A549 (cell line): Measurements from ENCODE around the gene MAGEA11. TPM values are rescaled to one million over a fixed set of nuclear protein-coding genes. Genes with fewer than 3 reads are reported as not detected.
A peak's percentile ranks its signal among the peaks of the same experiment; 100 is the strongest.

Source experiments
- ATAC-seq, 2 experiments: fragments of 200-7000 bp in 1 of 2; fragments of >200 bp in 1 of 2; cut with Nextera tagmentation in 1 of 2; cut with Tn5 transposase in 1 of 2; 3 replicates each; pipeline versions ENCODE4 v1.8.0 to v1.9.1; 2018 to 2020; ENCODE audit warnings: mild to moderate bottlenecking in 1 of 2, moderate library complexity in 1 of 2
- CTCF ChIA-PET: fragments of 300-600 bp; sonication (Branson Sonifier 250); formaldehyde crosslinking; extraction: SDS; loops from one replicate; lab custom pipeline; 2021; ENCODE audit warnings: antibody characterized with exemption, inconsistent platforms; lab: Yijun Ruan, JAX
- POLR2A ChIA-PET: fragments of 350-600 bp; formaldehyde crosslinking; extraction: SDS; loops from one replicate; lab custom pipeline; 2021; ENCODE audit warnings: antibody characterized with exemption, inconsistent platforms; lab: Yijun Ruan, JAX
- DNase-seq, 2 experiments: peaks; one replicate each; pipeline versions ENCODE4 v3.0.0 to v3.0.0-alpha.2; 2011 to 2016; ENCODE audit warnings: low read depth in 1 of 2, low spot score in 1 of 2
- FAIRE-seq: peaks from 2 replicates; lab custom pipeline; 2011; peaks lifted over from hg19 to GRCh38; lab: Jason Lieb, UNC
- H3K27ac ChIP-seq, 2 experiments: fragments of >200 bp; sonication (Bioruptor Twin); formaldehyde crosslinking; 3 replicates each; pipeline ENCODE4 v1.5.1; 2016 to 2017
- H3K4me1 ChIP-seq: fragments of >200 bp; sonication (Bioruptor Twin); formaldehyde crosslinking; 3 replicates; pipeline ENCODE4 v1.6.1; 2016
- H3K4me2 ChIP-seq: fragments of >200 bp; sonication (Bioruptor Twin); formaldehyde crosslinking; 3 replicates; pipeline ENCODE4 v1.6.1; 2016
- H3K4me3 ChIP-seq: fragments of >200 bp; sonication (Bioruptor Twin); formaldehyde crosslinking; 3 replicates; pipeline ENCODE4 v1.5.1; 2016
- H3K9me3 ChIP-seq: fragments of >200 bp; sonication (Bioruptor Twin); formaldehyde crosslinking; 3 replicates; pipeline ENCODE4 v1.6.1; 2016
- CBX2 ChIP-seq: fragments of 200-600 bp; sonication (generic); IDR thresholded peaks from 2 replicates; pipeline ENCODE4 v1.6.1; 2016; ENCODE audit warnings: low read depth, mild to moderate bottlenecking, borderline replicate concordance
- EHF ChIP-seq: fragments of 250-450 bp; sonication (Bioruptor Pico); IDR thresholded peaks from 2 replicates; pipeline ENCODE4 v1.5.0; 2020; ENCODE audit warnings: mild to moderate bottlenecking
- EHMT2 ChIP-seq: fragments of 200-600 bp; sonication (generic); IDR thresholded peaks from 2 replicates; pipeline ENCODE4 v1.6.1; 2016; ENCODE audit warnings: antibody characterized with exemption, low read depth, mild to moderate bottlenecking, moderate library complexity
- EP300 ChIP-seq, 2 experiments: fragments of >200 bp; sonication (Bioruptor Twin); formaldehyde crosslinking; IDR thresholded peaks; 2 replicates in 1 of 2; 3 replicates in 1 of 2; pipeline ENCODE4 v1.6.1; 2016 to 2017
- FOXS1 ChIP-seq: fragments of 250-450 bp; sonication (Bioruptor Pico); IDR thresholded peaks from 2 replicates; pipeline ENCODE4 v1.5.0; 2020; ENCODE audit warnings: mild to moderate bottlenecking, moderate library complexity
- HEYL ChIP-seq: fragments of 250-450 bp; sonication (Bioruptor Pico); IDR thresholded peaks from 2 replicates; pipeline ENCODE4 v1.8.0; 2021; ENCODE audit warnings: mild to moderate bottlenecking, moderate library complexity
- HOXA7 ChIP-seq: fragments of 250-450 bp; sonication (Bioruptor Pico); IDR thresholded peaks from 2 replicates; pipeline ENCODE4 v1.5.0; 2020; ENCODE audit warnings: mild to moderate bottlenecking, moderate library complexity
- HOXB5 ChIP-seq: fragments of 250-450 bp; sonication (Bioruptor Pico); IDR thresholded peaks from 2 replicates; pipeline ENCODE4 v1.5.0; 2020; ENCODE audit warnings: mild to moderate bottlenecking, moderate library complexity
- JUN ChIP-seq, 2 experiments: fragments of >200 bp; sonication (Bioruptor Twin); formaldehyde crosslinking; IDR thresholded peaks; 2 replicates in 1 of 2; 3 replicates in 1 of 2; pipeline ENCODE4 v1.6.1; 2016 to 2017
- KDM5A ChIP-seq: fragments of 200-600 bp; sonication (generic); IDR thresholded peaks from 2 replicates; pipeline ENCODE4 v1.6.1; 2016; ENCODE audit warnings: antibody characterized with exemption, mild to moderate bottlenecking
- NPAS2 ChIP-seq: fragments of 250-450 bp; sonication (Bioruptor Pico); IDR thresholded peaks from 2 replicates; pipeline ENCODE4 v1.8.0; 2022; ENCODE audit warnings: mild to moderate bottlenecking, moderate library complexity, borderline replicate concordance
- NR3C1 ChIP-seq: fragments of >200 bp; sonication (Bioruptor Twin); formaldehyde crosslinking; IDR thresholded peaks from 3 replicates; pipeline ENCODE4 v1.6.1; 2017
- POLR2A ChIP-seq: IDR thresholded peaks from 2 replicates; pipeline ENCODE4 v1.6.1; 2012; ENCODE audit warnings: mild to moderate bottlenecking, low read length
- RAD21 ChIP-seq, 2 experiments: fragments of >200 bp in 1 of 2; sonication (Bioruptor Twin) in 1 of 2; formaldehyde crosslinking in 1 of 2; IDR thresholded peaks in 1 of 2; conservative IDR thresholded peaks in 1 of 2; 2 replicates in 1 of 2; 3 replicates in 1 of 2; pipeline ENCODE4 v1.6.1; 2012 to 2018; ENCODE audit warnings: inconsistent platforms in 1 of 2
- SMC3 ChIP-seq: fragments of >200 bp; sonication (Bioruptor Twin); formaldehyde crosslinking; IDR thresholded peaks from 3 replicates; pipeline ENCODE4 v1.6.1; 2018; ENCODE audit warnings: inconsistent platforms
- SREBF2 ChIP-seq: fragments of 450-650 bp; IDR thresholded peaks from 2 replicates; pipeline ENCODE4 v1.6.1; 2014; ENCODE audit warnings: mild to moderate bottlenecking, moderate library complexity
- WGBS: methylation state at CpG from one replicate; pipeline ENCODE4 v1.1.6; 2017; ENCODE audit errors: missing lambda C conversion rate; 5-methylcytosine and 5-hydroxymethylcytosine counted together
- polyA plus RNA-seq, 4 experiments: library from polyadenylated mRNA; depleted of rRNA in 3 of 4; stranded (reverse); fragments of >200 nt; fragmentation: RNase III in 1 of 4; extraction: RNeasy Plus Mini Kit Qiagen cat#74134 plus additional on column Dnase treatment in 1 of 4; gene quantifications; 2 replicates in 3 of 4; 3 replicates in 1 of 4; pipeline ENCODE4 v1.2.3, GENCODE V29; 2011 to 2017
- TF ChIP-seq, protein P1 (sequence below): fragments of >200 bp; sonication (Bioruptor Twin); formaldehyde crosslinking; IDR thresholded peaks from 3 replicates; pipeline ENCODE4 v1.5.1; 2016
- TF ChIP-seq, protein P2 (sequence below): fragments of 250-450 bp; sonication (Bioruptor Pico); IDR thresholded peaks from 2 replicates; pipeline ENCODE4 v1.5.0; 2020; ENCODE audit warnings: low read depth, mild to moderate bottlenecking, moderate library complexity
- TF ChIP-seq, protein P3 (sequence below): IDR thresholded peaks from 2 replicates; pipeline ENCODE4 v1.6.1; 2012; ENCODE audit warnings: low read depth, borderline replicate concordance
- TF ChIP-seq, protein P4 (sequence below): IDR thresholded peaks from 2 replicates; pipeline ENCODE4 v1.6.1; 2012
- TF ChIP-seq, protein P5 (sequence below): fragments of 450-650 bp; IDR thresholded peaks from 2 replicates; pipeline ENCODE4 v1.6.1; 2014; ENCODE audit warnings: antibody characterized with exemption

Gene MAGEA11
- polyA plus RNA-seq, 2 of the 4 experiments (the other 2 are of a cell fraction): not detected

DNA sequence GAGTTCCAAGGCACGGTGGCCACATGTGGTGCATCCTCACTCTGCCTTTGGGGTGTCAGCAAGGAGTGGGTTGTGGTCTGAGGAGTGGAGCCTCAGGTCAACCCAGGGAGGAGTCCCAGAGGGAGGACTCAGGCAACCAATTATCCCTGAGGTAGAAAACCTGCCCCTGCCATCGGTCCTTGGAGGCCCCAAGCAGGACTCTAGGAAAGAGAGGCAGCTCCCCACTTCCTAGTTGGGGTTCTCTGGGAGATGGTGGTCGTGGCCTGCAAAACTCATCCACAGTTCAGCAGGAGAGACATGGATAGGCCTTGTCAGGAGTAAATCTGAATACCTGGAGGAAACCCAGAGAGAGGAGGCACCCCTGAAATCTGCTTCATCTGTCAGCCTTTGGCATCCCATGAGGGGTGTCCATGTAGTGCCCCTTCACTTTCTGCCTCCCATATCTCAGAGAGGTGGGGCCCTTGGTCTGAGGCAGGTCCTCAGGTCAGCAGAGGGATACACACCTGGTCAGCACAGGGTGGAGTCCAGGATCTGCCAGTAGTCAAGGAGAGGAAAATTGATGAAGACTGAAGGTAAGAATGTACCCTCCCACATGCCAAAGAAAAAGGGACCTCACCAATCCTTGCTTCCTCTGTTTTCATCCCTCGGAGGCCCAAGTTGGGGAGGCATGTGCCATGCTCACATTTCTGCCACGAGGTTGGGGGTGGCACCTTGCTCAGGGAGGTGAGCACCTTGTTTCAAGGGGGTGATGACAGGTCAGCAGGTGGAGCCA is 1.6 kb downstream of the MAGEA11 start:
- POLR2A ChIA-PET: no interaction called here
- FAIRE-seq (peak; percentile 88), ATAC-seq (no peak), DNase-seq (no peak)
- Histone ChIP-seq H3K9me3 (no peaks in the 10 kb centered on the region), H3K27ac (no peak overlapping the region), H3K4me1 (no peaks in the 10 kb centered on the region), H3K4me3 (no peak overlapping the region), H3K4me2 (no peak overlapping the region)
- TF ChIP-seq CBX2: no peak
- TF ChIP-seq HOXA7 (CRISPR knock-in tag): no peak
- no peak for TF ChIP-seq HOXB5 (CRISPR knock-in tag)
- no peak for TF ChIP-seq HEYL
- TF ChIP-seq NPAS2 (CRISPR knock-in tag): no peak
- no peak for TF ChIP-seq JUN (IDR thresholded peaks at IDR 0.05)
- no peak for TF ChIP-seq POLR2A
- TF ChIP-seq, protein P1, sequence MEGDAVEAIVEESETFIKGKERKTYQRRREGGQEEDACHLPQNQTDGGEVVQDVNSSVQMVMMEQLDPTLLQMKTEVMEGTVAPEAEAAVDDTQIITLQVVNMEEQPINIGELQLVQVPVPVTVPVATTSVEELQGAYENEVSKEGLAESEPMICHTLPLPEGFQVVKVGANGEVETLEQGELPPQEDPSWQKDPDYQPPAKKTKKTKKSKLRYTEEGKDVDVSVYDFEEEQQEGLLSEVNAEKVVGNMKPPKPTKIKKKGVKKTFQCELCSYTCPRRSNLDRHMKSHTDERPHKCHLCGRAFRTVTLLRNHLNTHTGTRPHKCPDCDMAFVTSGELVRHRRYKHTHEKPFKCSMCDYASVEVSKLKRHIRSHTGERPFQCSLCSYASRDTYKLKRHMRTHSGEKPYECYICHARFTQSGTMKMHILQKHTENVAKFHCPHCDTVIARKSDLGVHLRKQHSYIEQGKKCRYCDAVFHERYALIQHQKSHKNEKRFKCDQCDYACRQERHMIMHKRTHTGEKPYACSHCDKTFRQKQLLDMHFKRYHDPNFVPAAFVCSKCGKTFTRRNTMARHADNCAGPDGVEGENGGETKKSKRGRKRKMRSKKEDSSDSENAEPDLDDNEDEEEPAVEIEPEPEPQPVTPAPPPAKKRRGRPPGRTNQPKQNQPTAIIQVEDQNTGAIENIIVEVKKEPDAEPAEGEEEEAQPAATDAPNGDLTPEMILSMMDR: no peak
- TF ChIP-seq KDM5A: no peak
- WGBS: 11% methylated on average over 5 of the region's 5 CpGs
- CTCF ChIA-PET: no interaction called here

DNA sequence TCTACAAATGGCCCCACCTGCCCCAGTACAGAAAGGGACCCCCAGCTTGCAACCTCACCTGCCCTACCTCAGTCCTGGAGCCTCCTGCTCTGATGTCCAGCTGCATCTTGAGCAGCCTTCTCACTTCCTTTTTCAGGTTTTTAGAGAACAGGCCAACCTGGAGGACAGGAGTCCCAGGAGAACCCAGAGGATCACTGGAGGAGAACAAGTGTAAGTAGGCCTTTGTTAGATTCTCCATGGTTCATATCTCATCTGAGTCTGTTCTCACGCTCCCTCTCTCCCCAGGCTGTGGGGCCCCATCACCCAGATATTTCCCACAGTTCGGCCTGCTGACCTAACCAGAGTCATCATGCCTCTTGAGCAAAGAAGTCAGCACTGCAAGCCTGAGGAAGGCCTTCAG is 3.6 kb downstream of the MAGEA11 start:
- Histone ChIP-seq H3K4me3 (no peak overlapping the region), H3K9me3 (no peaks in the 10 kb centered on the region), H3K4me1 (no peaks in the 10 kb centered on the region), H3K27ac (no peak overlapping the region), H3K4me2 (no peak overlapping the region)
- TF ChIP-seq EHF (CRISPR knock-in tag) (no peak), SREBF2 (no peak), KDM5A (no peak), RAD21 (conservative IDR thresholded peaks at IDR 0.05 in 1 of 2, IDR thresholded peaks at IDR 0.05 in 1 of 2) (no peak), SMC3 (no peak), NR3C1 (no peak), EP300 (IDR thresholded peaks at IDR 0.05) (no peak), FOXS1 (CRISPR knock-in tag) (no peak), EHMT2 (no peak)
- TF ChIP-seq, protein P1: no peak
- TF ChIP-seq, protein P2, sequence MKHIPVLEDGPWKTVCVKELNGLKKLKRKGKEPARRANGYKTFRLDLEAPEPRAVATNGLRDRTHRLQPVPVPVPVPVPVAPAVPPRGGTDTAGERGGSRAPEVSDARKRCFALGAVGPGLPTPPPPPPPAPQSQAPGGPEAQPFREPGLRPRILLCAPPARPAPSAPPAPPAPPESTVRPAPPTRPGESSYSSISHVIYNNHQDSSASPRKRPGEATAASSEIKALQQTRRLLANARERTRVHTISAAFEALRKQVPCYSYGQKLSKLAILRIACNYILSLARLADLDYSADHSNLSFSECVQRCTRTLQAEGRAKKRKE: no peak
- TF ChIP-seq, protein P3, sequence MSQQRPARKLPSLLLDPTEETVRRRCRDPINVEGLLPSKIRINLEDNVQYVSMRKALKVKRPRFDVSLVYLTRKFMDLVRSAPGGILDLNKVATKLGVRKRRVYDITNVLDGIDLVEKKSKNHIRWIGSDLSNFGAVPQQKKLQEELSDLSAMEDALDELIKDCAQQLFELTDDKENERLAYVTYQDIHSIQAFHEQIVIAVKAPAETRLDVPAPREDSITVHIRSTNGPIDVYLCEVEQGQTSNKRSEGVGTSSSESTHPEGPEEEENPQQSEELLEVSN: no peak
- TF ChIP-seq, protein P4, sequence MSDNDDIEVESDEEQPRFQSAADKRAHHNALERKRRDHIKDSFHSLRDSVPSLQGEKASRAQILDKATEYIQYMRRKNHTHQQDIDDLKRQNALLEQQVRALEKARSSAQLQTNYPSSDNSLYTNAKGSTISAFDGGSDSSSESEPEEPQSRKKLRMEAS: no peak
- TF ChIP-seq, protein P5, sequence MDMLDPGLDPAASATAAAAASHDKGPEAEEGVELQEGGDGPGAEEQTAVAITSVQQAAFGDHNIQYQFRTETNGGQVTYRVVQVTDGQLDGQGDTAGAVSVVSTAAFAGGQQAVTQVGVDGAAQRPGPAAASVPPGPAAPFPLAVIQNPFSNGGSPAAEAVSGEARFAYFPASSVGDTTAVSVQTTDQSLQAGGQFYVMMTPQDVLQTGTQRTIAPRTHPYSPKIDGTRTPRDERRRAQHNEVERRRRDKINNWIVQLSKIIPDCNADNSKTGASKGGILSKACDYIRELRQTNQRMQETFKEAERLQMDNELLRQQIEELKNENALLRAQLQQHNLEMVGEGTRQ: no peak
- DNase-seq (no peak), ATAC-seq (no peak), FAIRE-seq (no peak)
- 23% methylated on average over 2 of the region's 2 CpGs for WGBS
- POLR2A ChIA-PET: no interaction called here
- CTCF ChIA-PET: no interaction called here
